ENCODE measurements around the gene LCLAT1. TPM values are rescaled to one million over a fixed set of nuclear protein-coding genes. Genes with fewer than 3 reads are reported as not detected.

The LCLAT1 gene
- total RNA-seq, 2 donors from 2014 or later = 14.8 to 43.9 TPM

GRCh38 chr2:30582521-30582920 lies 135.5 kb downstream of the LCLAT1 start:
- Histone ChIP-seq H3K4me1 (ENCODE audit: control insufficient read depth in 1 of 2, low read depth in 2 of 2) (peaks cover 17 to 35% of the 10 kb centered on the region in 2 donors), H3K36me3 (no peaks in the 10 kb centered on the region), H3K27me3 (replicated peaks; ENCODE audit: insufficient read depth) (no peaks in the 10 kb centered on the region), H3K4me3 (no peak overlapping the region), H3K9me3 (no peaks in the 10 kb centered on the region), H3K27ac (peak overlapping the region; percentile 20 to 40)
- no peak for ATAC-seq (ENCODE audit: insufficient number of reproducible peaks, low FRiP score, low read depth)
- no peak for TF ChIP-seq CTCF (IDR thresholded peaks at IDR 0.05)
- DNase-seq (ENCODE audit: low spot score) = no peak

- no peak for DNase-seq (ENCODE audit: low spot score)
- H3K9me3 ChIP-seq = no peaks in the 10 kb centered on the region
- H3K27me3 ChIP-seq (replicated peaks; ENCODE audit: insufficient read depth) = no peaks in the 10 kb centered on the region
- TF ChIP-seq CTCF (IDR thresholded peaks at IDR 0.05) = no peak
- no peak overlapping the region for H3K4me3 ChIP-seq
- peak overlapping the region; percentile 20 to 40 for H3K27ac ChIP-seq
- H3K4me1 ChIP-seq (ENCODE audit: control insufficient read depth in 1 of 2, low read depth in 2 of 2) = peaks cover 23 to 43% of the 10 kb centered on the region in 2 donors
- no peaks in the 10 kb centered on the region for H3K36me3 ChIP-seq
- ATAC-seq (ENCODE audit: insufficient number of reproducible peaks, low FRiP score, low read depth) = no peak
Measured at GRCh38 chr2:30583204-30583749, 136.2 kb downstream of the LCLAT1 start.

GRCh38 chr2:30584116-30584515 lies 137.1 kb downstream of the LCLAT1 start:
- H3K27ac ChIP-seq = no peak overlapping the region
- no peaks in the 10 kb centered on the region for H3K36me3 ChIP-seq
- no peak for TF ChIP-seq CTCF (IDR thresholded peaks at IDR 0.05)
- no peaks in the 10 kb centered on the region for H3K27me3 ChIP-seq (replicated peaks; ENCODE audit: insufficient read depth)
- H3K4me1 ChIP-seq (ENCODE audit: control insufficient read depth in 1 of 2, low read depth in 2 of 2) = peaks cover 28 to 50% of the 10 kb centered on the region in 2 donors
- H3K4me3 ChIP-seq = no peak overlapping the region
- ATAC-seq (ENCODE audit: insufficient number of reproducible peaks, low FRiP score, low read depth) = no peak
- no peak for DNase-seq (ENCODE audit: low spot score)
- no peaks in the 10 kb centered on the region for H3K9me3 ChIP-seq

- Histone ChIP-seq H3K27me3 (replicated peaks; ENCODE audit: insufficient read depth) (no peaks in the 10 kb centered on the region), H3K9me3 (no peaks in the 10 kb centered on the region), H3K4me3 (no peak overlapping the region), H3K27ac (no peak overlapping the region), H3K4me1 (ENCODE audit: control insufficient read depth in 1 of 2, low read depth in 2 of 2) (peaks cover 26 to 40% of the 10 kb centered on the region in 2 donors), H3K36me3 (no peaks in the 10 kb centered on the region)
- TF ChIP-seq CTCF (IDR thresholded peaks at IDR 0.05) = no peak
- DNase-seq (ENCODE audit: low spot score) (no peak), ATAC-seq (ENCODE audit: insufficient number of reproducible peaks, low FRiP score, low read depth) (no peak)
Measured at GRCh38 chr2:30588994-30589393, 141.9 kb downstream of the LCLAT1 start.

- H3K36me3 ChIP-seq = no peaks in the 10 kb centered on the region
- no peak for ATAC-seq (ENCODE audit: insufficient number of reproducible peaks, low FRiP score, low read depth)
- no peaks in the 10 kb centered on the region for H3K9me3 ChIP-seq
- peaks cover 20 to 31% of the 10 kb centered on the region in 2 donors for H3K4me1 ChIP-seq (ENCODE audit: control insufficient read depth in 1 of 2, low read depth in 2 of 2)
- no peaks in the 10 kb centered on the region for H3K27me3 ChIP-seq (replicated peaks; ENCODE audit: insufficient read depth)
- no peak for TF ChIP-seq CTCF (IDR thresholded peaks at IDR 0.05)
- no peak for DNase-seq (ENCODE audit: low spot score)
- H3K4me3 ChIP-seq = no peak overlapping the region
- no peak overlapping the region for H3K27ac ChIP-seq
Measured at GRCh38 chr2:30590407-30590806, 143.4 kb downstream of the LCLAT1 start.
